Stimulated activated CD8-positive, alpha-beta memory T cell treated with anti-CD3 and anti-CD28 coated beads, Interleukin-7, amount 100 ng/mL, for 4 hours (primary cell): ENCODE results near the gene NOXRED1.
"Not testable (repeated sequence)": the region's sequence is repeated elsewhere in the genome, so short reads cannot be mapped to it uniquely, and the experiment has no call there.

ENCODE experiments used
- DNase-seq, 2 donors: peaks; one replicate each; pipeline ENCODE4 v3.0.0-alpha.2; 2020; ENCODE audit warnings: low read depth in 2 of 2

NOXRED1 gene

GRCh38 chr14:77423423-77423822 lies at the start of gene NOXRED1:
Gene NOXRED1 (minus strand): TSS chr14:77423523. CDS start chr14:77422889, 634 bp downstream.
- no peak for DNase-seq

- DNase-seq, result no peak
Observed at GRCh38 chr14:77470224-77470870, 47.0 kb upstream of the NOXRED1 start.

GRCh38 chr14:77469539-77469938 lies 46.2 kb upstream of the NOXRED1 start:
- DNase-seq, result no peak

GRCh38 chr14:77469067-77469505 lies 45.8 kb upstream of the NOXRED1 start:
- no peak for DNase-seq

- no peak for DNase-seq
Observed at GRCh38 chr14:77467801-77468200, 44.5 kb upstream of the NOXRED1 start.

GRCh38 chr14:77459072-77459723 lies 35.9 kb upstream of the NOXRED1 start:
- DNase-seq, result peak; percentile 17 to 25

GRCh38 chr14:77458249-77458950 lies 35.1 kb upstream of the NOXRED1 start:
- DNase-seq, result peak; percentile 2 to 12

GRCh38 chr14:77457522-77458248 lies 34.4 kb upstream of the NOXRED1 start, which contains the start of the genes AHSA1 and VIPAS39:
Gene AHSA1 (plus strand): TSS chr14:77458093. CDS start chr14:77458190, 97 bp downstream.
Gene VIPAS39 (minus strand): TSS chr14:77457601. CDS start chr14:77454102, 3,499 bp downstream.
- peak; percentile 92 to 95 for DNase-seq

- peak in 1 of 2 donors; percentile 3 for DNase-seq
Observed at GRCh38 chr14:77457115-77457521, 33.8 kb upstream of the NOXRED1 start.

GRCh38 chr14:77455966-77456640 lies 32.8 kb upstream of the NOXRED1 start:
- no peak for DNase-seq

GRCh38 chr14:77442196-77442595 lies 18.9 kb upstream of the NOXRED1 start:
- no peak for DNase-seq

GRCh38 chr14:77439861-77440260 lies 16.5 kb upstream of the NOXRED1 start:
- DNase-seq, result no peak

- DNase-seq, result no peak
Observed at GRCh38 chr14:77438596-77438995, 15.3 kb upstream of the NOXRED1 start.

- DNase-seq, result no peak
Observed at GRCh38 chr14:77436042-77436441, 12.7 kb upstream of the NOXRED1 start.

GRCh38 chr14:77426396-77426795 lies 3.1 kb upstream of the NOXRED1 start:
- no peak for DNase-seq

GRCh38 chr14:77424862-77425261 lies 1.5 kb upstream of the NOXRED1 start:
- no peak for DNase-seq

- no peak for DNase-seq
Observed at GRCh38 chr14:77421201-77421600, 2.1 kb downstream of the NOXRED1 start.

GRCh38 chr14:77416836-77417235 lies 6.5 kb downstream of the NOXRED1 start:
- no peak for DNase-seq

- DNase-seq, result not testable (repeated sequence)
Observed at GRCh38 chr14:77416098-77416497, 7.2 kb downstream of the NOXRED1 start.

- DNase-seq, result not testable (repeated sequence)
Observed at GRCh38 chr14:77415403-77416030, 7.8 kb downstream of the NOXRED1 start.

- DNase-seq, result no peak
Observed at GRCh38 chr14:77409131-77409533, 14.2 kb downstream of the NOXRED1 start.
